H1 (cell line): ENCODE results near the gene XPNPEP1.

Experiments
- ATF3 ChIP-seq: IDR thresholded peaks from 2 replicates; pipeline ENCODE4 v1.6.1; 2011; ENCODE audit warnings: low read depth, mild to moderate bottlenecking, low read length; ENCODE audit not compliant: insufficient read depth
- CHD2 ChIP-seq: IDR thresholded peaks from 2 replicates; pipeline ENCODE4 v1.6.1; 2012; ENCODE audit warnings: low read length, improper control_type of control experiment
- CTCF ChIP-seq, 3 experiments: IDR thresholded peaks; 1 replicate in 2 of 3; 2 replicates in 1 of 3; pipeline versions ENCODE4 v1.5.1 to v1.6.1; 2011; ENCODE audit warnings: low read length in 3 of 3, mild to moderate bottlenecking in 3 of 3, inconsistent platforms in 2 of 3, low read depth in 1 of 3, moderate library complexity in 1 of 3; ENCODE audit not compliant: insufficient read depth in 1 of 3; ENCODE audit errors: control extremely low read depth in 1 of 3
- EZH2 ChIP-seq: fragments of 200-600 bp; sonication (generic); IDR thresholded peaks from 2 replicates; pipeline ENCODE4 v1.7.1; 2012; ENCODE audit warnings: low read depth, mild to moderate bottlenecking, moderate library complexity, low read length, inconsistent platforms; ENCODE audit not compliant: severe bottlenecking
- GABPA ChIP-seq: IDR thresholded peaks from 2 replicates; pipeline ENCODE4 v1.6.1; 2011; ENCODE audit warnings: mild to moderate bottlenecking, low read length, moderate library complexity, borderline replicate concordance; ENCODE audit not compliant: insufficient read depth
- JUND ChIP-seq: IDR thresholded peaks from 2 replicates; pipeline ENCODE4 v1.6.1; 2011; ENCODE audit warnings: mild to moderate bottlenecking, improper control_type of control experiment, low read length
- POLR2A ChIP-seq, 2 experiments: IDR thresholded peaks; 1 replicate in 1 of 2; 2 replicates in 1 of 2; pipeline ENCODE4 v1.6.1; 2011; ENCODE audit warnings: low read depth in 2 of 2, low read length in 2 of 2, mild to moderate bottlenecking in 2 of 2; ENCODE audit errors: control extremely low read depth in 1 of 2
- POU5F1 ChIP-seq: IDR thresholded peaks from 2 replicates; pipeline ENCODE4 v1.6.1; 2011; ENCODE audit warnings: low read depth, mild to moderate bottlenecking, low read length, moderate library complexity
- TAF1 ChIP-seq: IDR thresholded peaks from 2 replicates; pipeline ENCODE4 v1.6.1; 2011; ENCODE audit warnings: mild to moderate bottlenecking, low read depth, low read length
- ZNF274 ChIP-seq: IDR thresholded peaks from 2 replicates; pipeline ENCODE4 v1.7.0; 2012; ENCODE audit warnings: low read length, borderline replicate concordance; ENCODE audit errors: extremely low read depth

- no peak for TF ChIP-seq CTCF (IDR thresholded peaks at IDR 0.05; ENCODE audit: control extremely low read depth in 1 of 3, insufficient read depth in 1 of 3, low read depth in 1 of 3, low read length in 3 of 3)
- TF ChIP-seq ZNF274 = no peak
- TF ChIP-seq CHD2 = no peak
- TF ChIP-seq POLR2A (IDR thresholded peaks at IDR 0.05; ENCODE audit: control extremely low read depth in 1 of 2, low read depth in 2 of 2, low read length in 2 of 2) = no peak
- TF ChIP-seq GABPA = no peak
- no peak for TF ChIP-seq TAF1
- TF ChIP-seq POU5F1 = no peak
- no peak for TF ChIP-seq JUND
- no peak for TF ChIP-seq ATF3
- no peak for TF ChIP-seq EZH2
Observed at GRCh38 chr10:109893386-109893785, 29.9 kb downstream of the XPNPEP1 start.
